ENCODE results near the gene DCAF7. TPM values are rescaled to one million over a fixed set of nuclear protein-coding genes. Genes with fewer than 3 reads are reported as not detected.

DCAF7 gene
- polyA plus RNA-seq, 6 donors from 2014 or later, result 58.6 to 88.5 (median 79.1) TPM

GRCh38 chr17:63516910-63517824, 33.1 kb upstream of the DCAF7 start:
- Mint-ChIP-seq H3K4me3 (no peak overlapping the region), H3K36me3 (no peaks in the 10 kb centered on the region), H3K4me1 (peaks cover 0 to 1% (median 0%) of the 10 kb centered on the region in 3 donors), H3K27me3 (peaks cover 32 to 59% (median 47%) of the 10 kb centered on the region in 3 donors), H3K9me3 (no peaks in the 10 kb centered on the region), H3K27ac (no peak overlapping the region)
- ATAC-seq (ENCODE audit: low read depth in 2 of 2) (no peak), DNase-seq (no peak)

GRCh38 chr17:63517825-63518534, 32.3 kb upstream of the DCAF7 start:
- Mint-ChIP-seq H3K27me3 (peaks cover 34 to 62% (median 47%) of the 10 kb centered on the region in 3 donors), H3K4me3 (no peak overlapping the region), H3K27ac (no peak overlapping the region), H3K9me3 (no peaks in the 10 kb centered on the region), H3K36me3 (no peaks in the 10 kb centered on the region), H3K4me1 (peaks cover 0 to under 1% (median 0%) of the 10 kb centered on the region in 3 donors)
- ATAC-seq (ENCODE audit: low read depth in 2 of 2), result no peak
- DNase-seq, result no peak

- no peak for DNase-seq
- Mint-ChIP-seq H3K27ac (no peak overlapping the region), H3K4me1 (peaks cover 0 to 9% (median 7%) of the 10 kb centered on the region in 3 donors), H3K4me3 (no peak overlapping the region), H3K36me3 (peaks cover 0 to 8% of the 10 kb centered on the region in 2 donors), H3K9me3 (peaks cover 0 to 5% (median 0%) of the 10 kb centered on the region in 7 donors), H3K27me3 (peaks cover 41 to 66% (median 54%) of the 10 kb centered on the region in 3 donors)
- no peak for ATAC-seq (ENCODE audit: low read depth in 2 of 2)
Measured at GRCh38 chr17:63519116-63519881, 31.0 kb upstream of the DCAF7 start.

- ATAC-seq (ENCODE audit: low read depth in 2 of 2) (no peak), DNase-seq (no peak)
- H3K27ac Mint-ChIP-seq, result peak overlapping the region in 2 of 6 donors; percentile 6 to 61
- H3K4me3 Mint-ChIP-seq, result no peak overlapping the region
- H3K36me3 Mint-ChIP-seq, result peaks cover 0 to 8% of the 10 kb centered on the region in 2 donors
- H3K4me1 Mint-ChIP-seq, result peaks cover 0 to 14% (median 7%) of the 10 kb centered on the region in 3 donors
- H3K27me3 Mint-ChIP-seq, result peaks cover 43 to 69% (median 63%) of the 10 kb centered on the region in 3 donors
- peaks cover 0 to 5% (median 0%) of the 10 kb centered on the region in 7 donors for H3K9me3 Mint-ChIP-seq
Measured at GRCh38 chr17:63519972-63520882, 30.1 kb upstream of the DCAF7 start.

GRCh38 chr17:63523253-63523855, 26.9 kb upstream of the DCAF7 start, which contains the start of gene KCNH6:
KCNH6 (plus strand) TSS chr17:63523358; CDS start chr17:63523414, 56 bp downstream.
- ATAC-seq (ENCODE audit: low read depth in 2 of 2), result no peak
- Mint-ChIP-seq H3K9me3 (peaks cover 0 to 5% (median 0%) of the 10 kb centered on the region in 7 donors), H3K4me3 (peak within 1 kb of the TSS in 5 of 8 donors; percentile 34 to 84 (median 61)), H3K27ac (peak within 1 kb of the TSS in 3 of 6 donors; percentile 33 to 75 (median 62)), H3K36me3 (peaks cover 0 to 8% of the 10 kb centered on the region in 2 donors), H3K27me3 (peaks cover 36 to 78% (median 58%) of the 10 kb centered on the region in 3 donors), H3K4me1 (peaks cover 0 to 14% (median 7%) of the 10 kb centered on the region in 3 donors)
- DNase-seq, result no peak

- H3K36me3 Mint-ChIP-seq, result peaks cover 0 to 8% of the 10 kb centered on the region in 2 donors
- peaks cover 0 to 5% (median 0%) of the 10 kb centered on the region in 7 donors for H3K9me3 Mint-ChIP-seq
- DNase-seq (no peak), ATAC-seq (ENCODE audit: low read depth in 2 of 2) (no peak)
- peak overlapping the region in 4 of 8 donors; percentile 34 to 63 (median 54) for H3K4me3 Mint-ChIP-seq
- H3K27me3 Mint-ChIP-seq, result peaks cover 33 to 73% (median 55%) of the 10 kb centered on the region in 3 donors
- H3K27ac Mint-ChIP-seq, result peak overlapping the region in 1 of 6 donors; percentile 75
- H3K4me1 Mint-ChIP-seq, result peaks cover 0 to 14% (median 7%) of the 10 kb centered on the region in 3 donors
Measured at GRCh38 chr17:63524051-63524450, 26.2 kb upstream of the DCAF7 start.

- H3K27ac Mint-ChIP-seq, result no peak overlapping the region
- H3K36me3 Mint-ChIP-seq, result peaks cover 0 to 8% of the 10 kb centered on the region in 2 donors
- DNase-seq (no peak), ATAC-seq (ENCODE audit: low read depth in 2 of 2) (no peak)
- peaks cover 0 to 5% (median 0%) of the 10 kb centered on the region in 7 donors for H3K9me3 Mint-ChIP-seq
- H3K4me3 Mint-ChIP-seq, result peak overlapping the region in 1 of 8 donors; percentile 15
- H3K27me3 Mint-ChIP-seq, result peaks cover 30 to 61% (median 55%) of the 10 kb centered on the region in 3 donors
- peaks cover 4 to 14% (median 7%) of the 10 kb centered on the region in 3 donors for H3K4me1 Mint-ChIP-seq
Measured at GRCh38 chr17:63525190-63525946, 24.9 kb upstream of the DCAF7 start.

- Mint-ChIP-seq H3K9me3 (peaks cover 0 to 5% (median 0%) of the 10 kb centered on the region in 7 donors), H3K4me3 (peak overlapping the region in 1 of 8 donors; percentile 55), H3K4me1 (peaks cover 4 to 14% (median 7%) of the 10 kb centered on the region in 3 donors), H3K27ac (peak overlapping the region in 1 of 6 donors; percentile 94), H3K36me3 (peaks cover 0 to 8% of the 10 kb centered on the region in 2 donors), H3K27me3 (peaks cover 19 to 46% (median 40%) of the 10 kb centered on the region in 3 donors)
- no peak for ATAC-seq (ENCODE audit: low read depth in 2 of 2)
- no peak for DNase-seq
Measured at GRCh38 chr17:63526861-63527260, 23.4 kb upstream of the DCAF7 start.

GRCh38 chr17:63528183-63528582, 22.1 kb upstream of the DCAF7 start:
- Mint-ChIP-seq H3K27me3 (peaks cover 14 to 37% (median 33%) of the 10 kb centered on the region in 3 donors), H3K9me3 (peaks cover 0 to 5% (median 0%) of the 10 kb centered on the region in 7 donors), H3K4me1 (peaks cover 4 to 14% (median 7%) of the 10 kb centered on the region in 3 donors), H3K27ac (no peak overlapping the region), H3K4me3 (no peak overlapping the region), H3K36me3 (peaks cover 0 to 8% of the 10 kb centered on the region in 2 donors)
- no peak for ATAC-seq (ENCODE audit: low read depth in 2 of 2)
- DNase-seq, result no peak

GRCh38 chr17:63529711-63530556, 20.3 kb upstream of the DCAF7 start:
- H3K36me3 Mint-ChIP-seq, result no peaks in the 10 kb centered on the region
- no peak overlapping the region for H3K4me3 Mint-ChIP-seq
- no peaks in the 10 kb centered on the region for H3K9me3 Mint-ChIP-seq
- H3K27me3 Mint-ChIP-seq, result peaks cover 7 to 34% (median 27%) of the 10 kb centered on the region in 3 donors
- ATAC-seq (ENCODE audit: low read depth in 2 of 2) (no peak), DNase-seq (no peak)
- peak overlapping the region in 1 of 6 donors; percentile 87 for H3K27ac Mint-ChIP-seq
- H3K4me1 Mint-ChIP-seq, result peaks cover 0 to 4% (median 0%) of the 10 kb centered on the region in 3 donors

All from naive B cell (primary cell).